HCT116 (cell line): ENCODE measurements around the gene MED10. TPM values are rescaled to one million over a fixed set of nuclear protein-coding genes. Genes with fewer than 3 reads are reported as not detected.

Experiments
- ATAC-seq: fragments of 200-7000 bp; cut with Tn5 transposase; 2 replicates; pipeline ENCODE4 v1.9.1; 2020; ENCODE audit warnings: mild to moderate bottlenecking, moderate library complexity
- BruUV-seq: library from RNA; stranded (reverse); fragments of 400-500 nt; replicated peaks from 2 replicates; lab custom pipeline; 2021; lab: Mats Ljungman, UMichigan
- CTCF ChIA-PET: fragments of 300-600 bp; sonication (Branson Sonifier 250); formaldehyde crosslinking; loops from one replicate; lab custom pipeline; 2021; ENCODE audit warnings: antibody characterized with exemption; lab: Charles Lee
- POLR2A ChIA-PET: fragments of 300-600, 350-600 bp; sonication (Branson Sonifier 250); formaldehyde crosslinking; loops from one replicate; lab custom pipeline; 2021; ENCODE audit warnings: antibody characterized with exemption; lab: Charles Lee
- RAD21 ChIA-PET, 2 experiments: fragments of 300-600 bp; sonication (Branson Sonifier 250); formaldehyde crosslinking; loops; one replicate each; lab custom pipeline; 2023; ENCODE audit warnings: low total read pairs in 2 of 2; ENCODE audit not compliant: uncharacterized antibody in 2 of 2, unreplicated experiment in 2 of 2, low non-redundant PET in 1 of 2; lab: Charles Lee
- DNase-seq: peaks from one replicate; pipeline ENCODE4 v3.0.0-alpha.2; 2010; ENCODE audit warnings: low read depth, low spot score
- H2AFZ ChIP-seq: fragments of 200-600 bp; shearing (Covaris generic), sonication (generic); 2 replicates; pipeline ENCODE4 v1.6.1; 2017; ENCODE audit warnings: low read depth, mixed run types, mixed read lengths, antibody characterized with exemption, low read length; ENCODE audit not compliant: poor library complexity, severe bottlenecking
- H3K27ac ChIP-seq: 2 replicates; pipeline ENCODE4 v1.5.1; 2012; ENCODE audit warnings: low read depth, low read length
- H3K27me3 ChIP-seq: fragments of 200-600 bp; sonication (generic); 2 replicates; pipeline ENCODE4 v1.6.1; 2016; ENCODE audit warnings: mixed run types, low read length, mixed read lengths; ENCODE audit not compliant: insufficient read depth
- H3K36me3 ChIP-seq, 2 experiments: fragments of 200-500 bp in 1 of 2; fragments of 200-600 bp in 1 of 2; sonication (Bioruptor generic) in 1 of 2; sonication (generic) in 1 of 2; 2 replicates each; pipeline versions ENCODE4 v1.5.1 to v1.6.1; 2014 to 2016; ENCODE audit warnings: low read length in 2 of 2, inconsistent platforms in 1 of 2, mixed read lengths in 1 of 2, mixed run types in 1 of 2; ENCODE audit not compliant: insufficient read depth in 2 of 2, control insufficient read depth in 1 of 2
- H3K4me1 ChIP-seq, 2 experiments: fragments of 200-600 bp in 1 of 2; sonication (generic) in 1 of 2; 2 replicates each; pipeline versions ENCODE4 v1.5.1 to v1.6.1; 2012 to 2017; ENCODE audit warnings: low read length in 2 of 2, inconsistent platforms in 1 of 2, mild to moderate bottlenecking in 1 of 2, mixed read lengths in 1 of 2, mixed run types in 1 of 2, moderate library complexity in 1 of 2; ENCODE audit not compliant: insufficient read depth in 2 of 2, control insufficient read depth in 1 of 2
- H3K4me2 ChIP-seq: fragments of 200-600 bp; sonication (generic); 2 replicates; pipeline ENCODE4 v1.6.1; 2017; ENCODE audit warnings: mixed run types, low read length, mixed read lengths
- H3K4me3 ChIP-seq, 2 experiments: fragments of 200-600 bp in 1 of 2; sonication (generic) in 1 of 2; replicated peaks in 1 of 2; 2 replicates each; pipeline ENCODE4 v1.5.1; 2011 to 2016; ENCODE audit warnings: low read length in 2 of 2, control low read depth in 1 of 2, low read depth in 1 of 2, mild to moderate bottlenecking in 1 of 2, mixed read lengths in 1 of 2, mixed run types in 1 of 2
- H3K79me2 ChIP-seq: fragments of 200-600 bp; sonication (generic); 2 replicates; pipeline ENCODE4 v1.6.1; 2017; ENCODE audit warnings: mild to moderate bottlenecking, mixed run types, low read length, moderate library complexity, mixed read lengths; ENCODE audit not compliant: insufficient read depth
- H3K9ac ChIP-seq: fragments of 200-600 bp; sonication (generic); 2 replicates; pipeline ENCODE4 v1.6.1; 2016; ENCODE audit warnings: low read length, mixed read lengths
- H3K9me2 ChIP-seq: fragments of 200-600 bp; sonication (generic), shearing (Covaris generic); 2 replicates; pipeline ENCODE4 v1.6.1; 2017; ENCODE audit warnings: mixed run types, mild to moderate bottlenecking, moderate library complexity; ENCODE audit not compliant: insufficient read depth
- H3K9me3 ChIP-seq, 2 experiments: fragments of 200-500 bp in 1 of 2; fragments of 200-600 bp in 1 of 2; sonication (Bioruptor generic) in 1 of 2; sonication (generic) in 1 of 2; 2 replicates each; pipeline ENCODE4 v1.6.1; 2014 to 2017; ENCODE audit warnings: low read length in 2 of 2, mixed read lengths in 2 of 2, inconsistent platforms in 1 of 2, low read depth in 1 of 2, mild to moderate bottlenecking in 1 of 2, mixed run types in 1 of 2, moderate library complexity in 1 of 2; ENCODE audit not compliant: control insufficient read depth in 1 of 2, insufficient read depth in 1 of 2
- H4K20me1 ChIP-seq: fragments of 200-600 bp; sonication (generic), shearing (Covaris generic); 2 replicates; pipeline ENCODE4 v1.6.1; 2017; ENCODE audit warnings: mixed run types, mild to moderate bottlenecking, moderate library complexity; ENCODE audit not compliant: insufficient read depth
- EZH2 ChIP-seq: fragments of 200-600 bp; sonication (generic); IDR thresholded peaks from 2 replicates; pipeline ENCODE4 v1.6.1; 2017; ENCODE audit warnings: antibody characterized with exemption, mixed run types
- FOSL1 ChIP-seq: IDR thresholded peaks from 2 replicates; pipeline ENCODE4 v1.6.1; 2012; ENCODE audit warnings: low read depth
- POLR2A ChIP-seq: IDR thresholded peaks from 2 replicates; pipeline ENCODE4 v1.7.0; 2011; ENCODE audit warnings: borderline replicate concordance; ENCODE audit not compliant: insufficient read depth, insufficient read length; ENCODE audit errors: extremely low read depth
- SP1 ChIP-seq: IDR thresholded peaks from 2 replicates; pipeline ENCODE4 v1.6.1; 2012; ENCODE audit warnings: low read depth
- SRF ChIP-seq: IDR thresholded peaks from 2 replicates; pipeline ENCODE4 v1.6.1; 2012; ENCODE audit warnings: low read depth
- TCF7L2 ChIP-seq: IDR thresholded peaks from 2 replicates; pipeline ENCODE4 v1.7.0; 2011; ENCODE audit warnings: borderline replicate concordance, inconsistent platforms; ENCODE audit not compliant: insufficient read depth, insufficient read length; ENCODE audit errors: extremely low read depth
- intact Hi-C: fragments of 100-400 bp; cut with micrococcal nuclease; formaldehyde crosslinking; loops from 2 replicates; pipeline ENCODE4 v1.10.0; 2022
- total RNA-seq: library from RNA; stranded (reverse); gene quantifications from one replicate; pipeline ENCODE4 v1.2.1, GENCODE V29; 2021; ENCODE audit not compliant: unreplicated experiment
- TF ChIP-seq, protein P1 (sequence below): IDR thresholded peaks from 2 replicates; pipeline ENCODE4 v1.6.1; 2012; ENCODE audit warnings: low read depth

Gene MED10
- total RNA-seq, 1 experiment from 2014 or later = 35.0 TPM

DNA sequence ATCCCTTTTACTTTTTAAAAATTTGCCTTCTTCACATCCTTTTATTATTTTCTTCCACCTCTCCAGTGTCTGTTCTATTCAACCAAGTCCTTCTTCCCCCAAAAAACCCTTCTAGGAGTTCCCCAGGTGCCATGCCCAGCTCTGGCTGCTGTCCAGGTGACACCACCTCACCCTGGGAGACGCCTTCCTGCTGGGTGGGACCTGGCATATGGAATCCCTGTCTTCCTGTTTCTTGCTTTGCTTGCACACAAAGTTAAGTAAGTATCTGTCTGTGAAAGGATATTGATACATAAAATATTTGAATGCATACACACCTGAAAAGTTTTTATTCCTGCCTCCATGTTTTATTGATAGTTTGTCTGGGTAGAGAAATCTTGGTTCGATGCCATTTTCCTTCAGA, 23.1 kb upstream of the MED10 start (continued):
- no peak for TF ChIP-seq TCF7L2
- TF ChIP-seq EZH2 = no peak
- TF ChIP-seq POLR2A = no peak

DNA sequence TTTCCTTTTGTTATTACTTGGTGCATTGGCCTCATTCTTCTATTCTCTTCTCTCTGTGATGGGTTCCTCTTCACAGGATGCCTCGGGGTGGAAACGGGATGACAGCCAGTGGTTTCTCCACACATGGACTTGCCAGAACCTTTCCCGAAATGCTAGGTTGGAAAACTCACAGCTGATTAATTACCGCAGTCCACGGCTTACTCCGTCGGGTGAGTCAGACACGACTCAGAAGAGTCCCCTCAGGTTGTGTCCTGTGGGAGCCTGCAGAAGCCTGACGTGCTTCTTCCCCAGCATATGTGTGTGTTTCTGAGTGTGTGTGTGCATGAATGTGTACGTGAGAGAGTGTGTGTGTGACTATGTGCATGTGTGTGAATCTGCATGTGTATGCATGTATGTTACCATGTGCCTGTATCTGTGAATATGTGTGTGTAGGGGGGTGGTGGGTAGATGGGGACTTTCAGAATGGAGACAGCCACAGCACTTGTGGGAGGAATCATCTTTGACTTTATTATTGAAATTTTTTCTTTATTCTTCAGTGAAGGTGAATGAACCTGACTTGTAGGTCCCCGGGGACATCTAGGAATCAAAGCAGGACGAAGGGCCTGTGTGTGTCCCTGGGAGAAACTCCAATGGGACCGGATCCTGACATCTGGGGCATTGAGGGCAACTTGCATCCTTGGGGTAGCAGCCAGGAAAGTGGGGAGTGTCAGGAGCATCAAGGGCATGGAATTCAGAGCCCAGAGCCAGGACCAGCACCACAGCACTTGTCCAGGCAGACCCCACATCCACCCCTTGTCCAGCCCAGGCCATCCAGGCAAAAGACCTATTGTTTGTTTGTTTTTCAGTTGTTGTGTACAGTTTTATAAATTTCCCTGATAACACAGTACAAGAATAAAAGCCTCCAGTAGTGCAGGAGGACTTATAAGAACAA, 21.9 kb upstream of the MED10 start:
- Histone ChIP-seq H2AFZ (no peak overlapping the region), H3K9me2 (no peaks in the 10 kb centered on the region), H4K20me1 (no peaks in the 10 kb centered on the region), H3K36me3 (no peaks in the 10 kb centered on the region), H3K79me2 (no peaks in the 10 kb centered on the region), H3K27ac (no peak overlapping the region), H3K9me3 (no peaks in the 10 kb centered on the region), H3K27me3 (peaks cover 43% of the 10 kb centered on the region), H3K4me3 (no peak overlapping the region), H3K4me2 (0 out of 2 replicates have a peak overlapping the region, but pooled peaks have one; percentile 10), H3K9ac (no peak overlapping the region), H3K4me1 (peaks cover 0 to 4% of the 10 kb centered on the region in 2 experiments; a peak in 1 of 4 replicates)
- ChIA-PET RAD21 (no interaction called here), POLR2A (no interaction called here), CTCF (no interaction called here)
- intact Hi-C loops = no loop called here
- DNase-seq (no peak), ATAC-seq (peak; percentile 38; the same call in 1 of the 2 replicates)
- TF ChIP-seq SRF = no peak
- no peak for TF ChIP-seq SP1
- TF ChIP-seq FOSL1 = 0 out of 2 replicates have a peak, but pooled peaks have one; percentile 12
- TF ChIP-seq, protein P1, sequence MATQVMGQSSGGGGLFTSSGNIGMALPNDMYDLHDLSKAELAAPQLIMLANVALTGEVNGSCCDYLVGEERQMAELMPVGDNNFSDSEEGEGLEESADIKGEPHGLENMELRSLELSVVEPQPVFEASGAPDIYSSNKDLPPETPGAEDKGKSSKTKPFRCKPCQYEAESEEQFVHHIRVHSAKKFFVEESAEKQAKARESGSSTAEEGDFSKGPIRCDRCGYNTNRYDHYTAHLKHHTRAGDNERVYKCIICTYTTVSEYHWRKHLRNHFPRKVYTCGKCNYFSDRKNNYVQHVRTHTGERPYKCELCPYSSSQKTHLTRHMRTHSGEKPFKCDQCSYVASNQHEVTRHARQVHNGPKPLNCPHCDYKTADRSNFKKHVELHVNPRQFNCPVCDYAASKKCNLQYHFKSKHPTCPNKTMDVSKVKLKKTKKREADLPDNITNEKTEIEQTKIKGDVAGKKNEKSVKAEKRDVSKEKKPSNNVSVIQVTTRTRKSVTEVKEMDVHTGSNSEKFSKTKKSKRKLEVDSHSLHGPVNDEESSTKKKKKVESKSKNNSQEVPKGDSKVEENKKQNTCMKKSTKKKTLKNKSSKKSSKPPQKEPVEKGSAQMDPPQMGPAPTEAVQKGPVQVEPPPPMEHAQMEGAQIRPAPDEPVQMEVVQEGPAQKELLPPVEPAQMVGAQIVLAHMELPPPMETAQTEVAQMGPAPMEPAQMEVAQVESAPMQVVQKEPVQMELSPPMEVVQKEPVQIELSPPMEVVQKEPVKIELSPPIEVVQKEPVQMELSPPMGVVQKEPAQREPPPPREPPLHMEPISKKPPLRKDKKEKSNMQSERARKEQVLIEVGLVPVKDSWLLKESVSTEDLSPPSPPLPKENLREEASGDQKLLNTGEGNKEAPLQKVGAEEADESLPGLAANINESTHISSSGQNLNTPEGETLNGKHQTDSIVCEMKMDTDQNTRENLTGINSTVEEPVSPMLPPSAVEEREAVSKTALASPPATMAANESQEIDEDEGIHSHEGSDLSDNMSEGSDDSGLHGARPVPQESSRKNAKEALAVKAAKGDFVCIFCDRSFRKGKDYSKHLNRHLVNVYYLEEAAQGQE = no peak
- no peak for TF ChIP-seq POLR2A
- no TSS peak for BruUV-seq
